ENCODE results near the gene GPRC5A.

- TF ChIP-seq, protein P1, sequence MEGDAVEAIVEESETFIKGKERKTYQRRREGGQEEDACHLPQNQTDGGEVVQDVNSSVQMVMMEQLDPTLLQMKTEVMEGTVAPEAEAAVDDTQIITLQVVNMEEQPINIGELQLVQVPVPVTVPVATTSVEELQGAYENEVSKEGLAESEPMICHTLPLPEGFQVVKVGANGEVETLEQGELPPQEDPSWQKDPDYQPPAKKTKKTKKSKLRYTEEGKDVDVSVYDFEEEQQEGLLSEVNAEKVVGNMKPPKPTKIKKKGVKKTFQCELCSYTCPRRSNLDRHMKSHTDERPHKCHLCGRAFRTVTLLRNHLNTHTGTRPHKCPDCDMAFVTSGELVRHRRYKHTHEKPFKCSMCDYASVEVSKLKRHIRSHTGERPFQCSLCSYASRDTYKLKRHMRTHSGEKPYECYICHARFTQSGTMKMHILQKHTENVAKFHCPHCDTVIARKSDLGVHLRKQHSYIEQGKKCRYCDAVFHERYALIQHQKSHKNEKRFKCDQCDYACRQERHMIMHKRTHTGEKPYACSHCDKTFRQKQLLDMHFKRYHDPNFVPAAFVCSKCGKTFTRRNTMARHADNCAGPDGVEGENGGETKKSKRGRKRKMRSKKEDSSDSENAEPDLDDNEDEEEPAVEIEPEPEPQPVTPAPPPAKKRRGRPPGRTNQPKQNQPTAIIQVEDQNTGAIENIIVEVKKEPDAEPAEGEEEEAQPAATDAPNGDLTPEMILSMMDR (IDR thresholded peaks at IDR 0.05; ENCODE audit: low read length), result no peak
- TF ChIP-seq EZH2 (IDR thresholded peaks at IDR 0.05; ENCODE audit: borderline replicate concordance, low read length), result no peak
Measured at GRCh38 chr12:12900786-12901157, 9.4 kb downstream of the GPRC5A start.

Measured in OCI-LY1 (cell line).